GM18526 (cell line): ENCODE results near the gene OR56A5.

Experiments
- POLR2A ChIP-seq: IDR thresholded peaks from 3 replicates; pipeline ENCODE4 v1.6.1; 2011; ENCODE audit not compliant: insufficient read length; ENCODE audit errors: extremely low read depth

OR56A5 gene

DNA sequence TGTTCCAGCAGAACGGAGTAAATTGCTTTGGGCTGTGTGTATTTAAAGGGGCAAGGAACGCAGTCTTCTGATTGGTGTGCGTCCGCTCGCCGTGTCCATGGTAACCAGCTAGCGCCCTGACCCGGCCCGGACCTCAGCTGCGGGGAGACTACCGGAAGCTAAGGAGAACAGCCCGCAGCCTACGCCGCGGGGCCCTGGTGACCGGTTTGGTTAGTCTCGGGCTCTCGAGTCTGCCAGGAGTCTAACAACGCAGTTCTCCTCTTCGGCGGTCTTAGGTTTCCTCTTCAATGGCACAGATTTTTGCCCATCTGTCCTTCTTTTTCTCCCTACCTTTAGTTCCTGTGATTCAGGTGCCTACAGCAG lies 29.7 kb downstream of the OR56A5 start:
- TF ChIP-seq POLR2A = no peak

DNA sequence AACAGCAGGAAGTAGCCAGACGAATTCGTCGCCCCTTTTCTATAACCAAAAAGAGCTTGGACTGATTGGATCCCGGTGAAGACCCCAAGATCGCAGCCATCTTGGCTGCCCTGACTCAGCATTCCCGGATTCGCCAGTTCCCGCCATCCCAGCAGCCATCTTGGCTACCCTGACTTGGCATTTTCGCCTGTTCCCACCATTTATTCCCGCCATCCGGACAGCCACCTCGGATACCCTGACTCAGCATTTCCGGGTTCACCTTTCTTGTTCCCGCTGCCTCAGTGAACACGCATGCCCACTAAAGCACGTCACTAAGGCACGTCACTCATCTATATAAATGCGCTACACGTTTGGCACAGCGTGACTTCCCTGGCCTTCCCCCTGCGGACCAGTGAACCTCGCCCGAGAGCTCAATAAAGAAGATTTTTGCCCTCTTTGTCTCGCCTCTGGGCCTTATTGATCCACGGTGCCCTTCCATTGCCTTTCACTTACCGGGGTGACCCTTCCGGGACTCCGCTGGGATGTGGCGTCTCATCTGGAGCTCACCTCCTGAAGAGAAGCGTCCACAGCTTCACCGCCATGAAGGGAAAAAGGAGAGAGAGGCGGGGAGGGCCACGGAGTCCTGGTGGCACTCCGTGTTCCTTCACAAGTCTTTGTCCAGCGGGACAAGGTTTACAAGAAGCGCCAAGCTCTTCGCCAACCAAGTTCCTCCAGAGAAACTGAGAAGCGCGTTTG lies 30.3 kb downstream of the OR56A5 start:
- no peak for TF ChIP-seq POLR2A

DNA sequence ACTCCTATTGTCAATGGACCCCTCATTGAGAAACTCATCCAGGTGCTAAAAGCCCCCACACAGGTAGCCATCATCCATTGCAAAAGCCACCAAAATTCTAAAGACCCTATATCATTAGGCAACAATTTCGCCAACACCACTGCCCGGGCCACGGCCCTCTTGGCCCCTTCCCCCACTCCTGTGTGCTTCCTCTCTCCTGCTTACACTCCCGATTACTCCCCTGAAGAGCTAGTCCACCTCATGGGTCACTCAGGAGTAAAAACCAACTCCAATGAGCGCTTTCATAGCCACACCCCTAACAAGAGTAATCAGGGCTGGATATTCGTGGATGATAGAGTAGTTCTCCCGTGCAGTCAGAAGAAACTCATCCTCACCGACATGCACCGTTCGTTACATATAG lies 35.2 kb downstream of the OR56A5 start:
- no peak for TF ChIP-seq POLR2A

DNA sequence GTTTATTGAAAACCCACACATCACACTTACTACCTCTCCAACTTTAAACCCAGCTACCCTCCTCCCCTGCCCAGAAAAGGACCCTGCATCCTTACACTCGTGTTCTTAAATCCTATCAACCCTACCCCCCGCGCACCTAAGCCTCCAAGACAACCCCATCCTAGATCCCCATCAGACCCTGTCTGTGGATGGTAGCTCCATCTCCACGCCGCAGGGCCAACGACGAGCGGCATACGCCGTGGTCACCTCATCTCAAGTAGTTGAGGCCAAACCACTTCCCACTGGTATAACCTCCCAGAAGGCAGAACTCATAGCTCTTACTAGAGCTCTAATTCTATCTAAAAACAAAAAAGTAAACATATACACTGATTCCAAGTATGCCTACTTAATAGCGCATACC lies 35.6 kb downstream of the OR56A5 start:
- no peak for TF ChIP-seq POLR2A

DNA sequence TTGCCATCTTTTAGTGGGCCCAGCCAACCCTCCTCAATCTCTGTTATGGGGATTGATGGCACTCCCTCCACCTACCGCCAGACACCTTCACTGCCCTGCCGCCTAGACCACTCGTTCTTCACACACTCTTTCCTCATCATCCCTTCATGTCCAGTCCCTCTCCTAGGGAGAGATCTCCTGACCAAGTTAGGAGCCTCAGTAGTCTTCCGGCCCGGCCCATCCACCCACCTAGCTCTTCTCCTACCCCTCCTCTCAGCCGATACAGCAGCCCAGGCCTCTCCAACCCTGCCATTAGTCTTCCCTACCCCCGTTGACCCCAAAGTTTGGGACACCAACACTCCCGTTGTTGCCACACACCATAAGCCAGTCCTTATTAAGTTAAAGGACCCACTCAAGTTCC lies 37.2 kb downstream of the OR56A5 start:
- no peak for TF ChIP-seq POLR2A

DNA sequence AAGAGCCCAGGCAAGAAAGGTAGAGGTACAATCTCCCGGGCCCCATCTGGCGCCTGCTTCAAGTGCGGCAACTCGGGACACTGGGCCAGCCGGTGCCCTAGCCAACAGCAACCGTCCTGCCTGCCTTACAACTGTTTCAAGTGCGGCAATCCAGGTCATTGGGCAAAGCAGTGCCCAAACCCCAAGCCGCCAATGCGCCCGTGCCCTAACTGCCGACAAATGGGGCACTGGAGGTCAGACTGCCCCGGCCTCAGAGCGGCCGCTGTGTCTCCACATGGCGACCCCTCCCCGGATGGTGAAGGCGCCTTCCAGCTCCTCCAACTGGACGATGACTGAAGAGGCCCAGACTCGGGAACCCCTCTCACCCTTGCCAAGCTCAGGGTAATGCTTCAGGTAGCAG lies 37.7 kb downstream of the OR56A5 start:
- no peak for TF ChIP-seq POLR2A

DNA sequence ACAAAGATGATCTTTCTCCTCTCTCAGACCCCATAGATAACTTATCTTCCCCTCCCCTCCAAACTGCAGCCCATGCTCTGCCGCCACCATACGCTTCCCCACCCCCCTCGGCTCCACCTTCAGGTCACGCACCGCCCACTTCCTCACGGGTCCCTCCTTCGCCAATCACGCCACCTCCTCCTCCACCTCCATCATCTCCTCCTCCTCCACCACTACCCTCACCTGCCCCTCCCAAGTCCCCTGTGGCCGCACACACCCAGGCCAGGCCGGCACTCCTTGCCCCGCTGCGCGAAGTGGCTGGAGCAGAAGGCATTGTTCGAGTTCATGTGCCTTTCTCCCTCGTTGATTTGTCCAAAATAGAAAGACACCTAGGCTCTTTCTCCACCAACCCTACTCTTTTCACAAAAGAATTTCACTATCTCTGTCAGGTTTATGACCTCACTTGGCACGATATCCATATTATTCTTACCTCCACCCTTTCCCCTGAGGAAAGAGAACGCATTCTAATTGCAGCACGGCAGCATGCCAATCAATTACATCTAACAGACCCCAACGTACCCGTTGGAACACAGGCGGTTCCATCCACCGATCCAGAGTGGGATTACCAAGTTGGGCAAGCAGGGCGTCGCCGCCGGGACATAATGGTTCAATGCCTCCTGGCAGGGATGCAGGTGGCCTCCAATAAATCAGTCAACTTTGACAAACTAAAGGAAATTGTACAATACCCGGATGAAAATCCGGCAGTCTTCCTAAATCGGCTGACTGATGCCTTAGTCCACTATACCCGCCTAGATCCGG lies 38.5 kb downstream of the OR56A5 start:
- no peak for TF ChIP-seq POLR2A

DNA sequence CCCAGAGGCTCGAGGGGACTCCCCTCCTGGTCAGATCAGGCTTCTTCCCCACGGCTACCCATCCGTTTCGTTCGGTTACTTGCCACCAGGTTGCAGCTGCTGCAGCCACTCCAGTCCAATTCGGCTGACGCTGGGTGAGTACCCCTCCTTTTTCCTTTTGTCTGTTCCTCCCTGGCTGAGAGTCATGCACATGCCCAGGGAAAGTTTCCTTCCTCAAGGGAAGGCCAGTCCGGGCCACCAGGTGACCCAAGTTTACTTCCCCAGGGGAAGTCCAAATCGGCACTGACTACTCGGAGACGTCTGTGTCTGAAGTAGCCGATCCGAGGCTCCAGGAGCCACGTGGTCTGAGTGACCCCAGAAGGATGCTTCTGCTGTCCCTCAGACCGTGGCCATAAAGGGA lies 39.5 kb downstream of the OR56A5 start:
- no peak for TF ChIP-seq POLR2A

DNA sequence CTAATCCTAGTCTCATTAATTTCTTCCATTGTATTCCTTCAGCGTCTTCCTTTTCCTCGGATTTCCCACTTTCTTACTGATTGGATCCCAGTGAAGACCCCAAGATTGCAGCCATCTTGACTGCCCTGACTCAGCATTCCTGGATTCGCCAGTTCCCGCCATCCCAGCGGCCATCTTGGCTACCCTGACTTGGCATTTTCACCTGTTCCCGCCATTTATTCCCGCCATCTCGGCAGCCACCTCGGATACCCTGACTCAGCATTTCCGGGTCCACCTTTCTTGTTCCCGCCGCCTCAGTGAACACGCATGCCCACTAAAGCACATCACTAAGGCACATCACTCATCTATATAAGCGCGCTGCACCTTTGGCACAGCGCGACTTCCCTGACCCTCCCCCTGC lies 40.0 kb downstream of the OR56A5 start:
- TF ChIP-seq POLR2A = no peak

DNA sequence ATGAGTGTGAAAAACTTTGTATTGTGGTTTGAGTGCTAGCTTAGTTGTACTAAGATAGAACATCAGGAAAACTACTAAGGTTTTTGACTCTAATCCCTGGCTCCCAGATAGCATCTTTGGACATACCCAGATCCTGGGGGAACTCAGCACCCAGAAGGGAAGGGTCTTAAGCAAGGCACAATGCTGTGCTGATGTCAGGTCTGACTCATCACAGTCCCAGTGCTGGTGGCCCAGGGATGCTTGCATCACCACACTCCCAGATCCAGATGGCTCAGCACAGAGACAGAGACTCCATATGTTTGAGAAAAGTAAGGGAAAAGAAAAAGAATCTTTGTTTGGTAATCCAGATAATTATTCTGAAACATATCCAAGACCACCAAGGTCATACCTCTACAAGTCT lies 44.5 kb downstream of the OR56A5 start:
- no peak for TF ChIP-seq POLR2A

DNA sequence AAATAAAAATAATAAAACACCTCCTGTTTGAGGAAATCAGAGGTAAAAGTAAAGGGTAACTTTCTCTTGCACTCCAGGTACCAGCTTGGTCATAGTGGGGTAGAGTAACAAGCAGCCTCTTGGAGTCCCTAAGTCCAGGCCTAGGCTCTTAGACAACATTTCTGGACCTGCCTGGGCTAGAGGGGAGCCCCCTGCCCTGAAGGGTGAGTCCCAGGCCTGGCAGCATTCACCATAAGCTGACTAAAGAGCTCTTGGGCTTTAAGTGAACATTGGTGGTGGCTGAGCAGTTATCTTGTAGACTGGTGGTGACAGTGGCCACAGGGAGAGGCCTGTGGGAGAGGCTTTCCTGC lies 44.9 kb downstream of the OR56A5 start:
- no peak for TF ChIP-seq POLR2A

DNA sequence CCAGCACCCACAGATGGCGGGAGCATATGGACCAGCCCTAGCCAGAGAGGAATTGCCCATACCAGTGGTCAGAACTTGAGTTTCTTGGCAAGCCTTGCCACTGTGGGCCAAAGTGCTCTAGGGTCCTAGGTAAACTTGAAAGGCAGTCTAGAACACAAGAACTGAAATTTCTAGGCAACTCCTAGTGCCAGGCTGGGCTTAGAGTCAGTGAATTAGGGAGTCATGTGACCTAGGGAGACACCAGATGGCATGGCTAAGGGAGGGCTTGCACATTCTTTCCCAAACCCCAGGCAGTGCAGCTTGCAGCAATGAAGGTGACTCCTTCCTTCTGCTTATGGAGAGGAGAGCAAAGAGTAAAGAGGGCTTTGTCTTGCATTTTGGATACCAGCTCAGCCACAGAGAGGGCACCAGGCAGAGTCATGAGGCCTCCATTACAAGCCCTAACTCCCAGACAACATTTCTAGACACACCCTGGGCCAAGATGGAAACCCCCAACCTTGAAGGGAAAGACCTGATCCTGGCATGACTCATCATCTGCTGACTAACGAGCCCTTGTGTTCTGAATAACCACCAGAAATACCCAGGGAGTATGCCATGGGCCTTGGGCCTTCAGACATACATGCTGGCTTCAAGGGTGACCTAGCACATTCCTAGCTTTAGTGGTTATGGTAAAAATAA lies 45.4 kb downstream of the OR56A5 start:
- TF ChIP-seq POLR2A = no peak
